Transverse colon (tissue), 4 donors: ENCODE results near the gene POTEJ. TPM values are rescaled to one million over a fixed set of nuclear protein-coding genes. Genes with fewer than 3 reads are reported as not detected.
"Not testable (repeated sequence)": the region's sequence is repeated elsewhere in the genome, so short reads cannot be mapped to it uniquely, and the experiment has no call there.

ENCODE experiments used
- DNase-seq: peaks from one replicate; pipeline ENCODE4 v3.0.0-alpha.2; 2019
- H3K27ac ChIP-seq, 4 donors: fragments of 200-600 bp; sonication (generic); 2 replicates each; pipeline ENCODE4 v1.5.1; 2016 to 2018; ENCODE audit warnings: inconsistent platforms in 4 of 4
- H3K27me3 ChIP-seq: fragments of 200-600 bp; sonication (generic); 2 replicates; pipeline ENCODE4 v1.5.1; 2017; ENCODE audit warnings: inconsistent platforms
- H3K36me3 ChIP-seq, 4 donors: fragments of 200-600 bp; sonication (generic); 2 replicates each; pipeline ENCODE4 v1.5.1; 2017 to 2019; ENCODE audit warnings: inconsistent platforms in 4 of 4
- H3K4me1 ChIP-seq, 4 donors: fragments of 200-600 bp; sonication (generic); 2 replicates each; pipeline ENCODE4 v1.5.1; 2017 to 2020; ENCODE audit warnings: inconsistent platforms in 4 of 4
- H3K4me3 ChIP-seq, 4 donors: fragments of 200-600 bp; sonication (generic); 1 replicate in 1 of 4; 2 replicates in 3 of 4; pipeline versions ENCODE4 v1.5.1 to v1.6.1; 2017 to 2019; ENCODE audit warnings: inconsistent platforms in 4 of 4
- H3K9me3 ChIP-seq, 2 donors: fragments of 200-600 bp; sonication (generic); 2 replicates each; pipeline ENCODE4 v1.5.1; 2017 to 2019; ENCODE audit warnings: inconsistent platforms in 2 of 2
- WGBS, 2 donors: methylation state at CpG; one replicate each; pipeline ENCODE4 v1.1.5; 2018; ENCODE audit warnings: low coverage in 1 of 2; 5-methylcytosine and 5-hydroxymethylcytosine counted together
- in situ Hi-C, 4 donors: fragments of 200-750 bp; cut with MboI; loops; one replicate each; pipeline versions ENCODE4 v1.15.0 to v1.15.1; 2017; ENCODE audit warnings: low sequenced_read_pairs in 3 of 4, low pct_ligation_motif_present in 1 of 4, low pct_unique_long_range_greater_than_20kb in 1 of 4
- intact Hi-C: fragments of 100-400 bp; cut with DNase I; formaldehyde crosslinking; loops from one replicate; pipeline ENCODE4 v1.15.1; 2023; ENCODE audit warnings: low total_unique reads
- total RNA-seq, 4 donors: library from RNA; depleted of rRNA; stranded (reverse); fragments of >200 nt; gene quantifications; one replicate each; pipeline ENCODE4 v1.1.0, GENCODE V29; 2016

Gene POTEJ
- total RNA-seq, 4 donors from 2014 or later = 0.60 TPM; not detected in 3

GRCh38 chr2:130601648-130602302 is 9.5 kb upstream of the POTEJ start:
- H3K27me3 ChIP-seq, H3K4me3 ChIP-seq, H3K9me3 ChIP-seq, H3K4me1 ChIP-seq, intact Hi-C loops, H3K36me3 ChIP-seq, H3K27ac ChIP-seq, in situ Hi-C loops, DNase-seq: not testable (repeated sequence)
- WGBS, 2 donors = 9% methylated on average over 5 of the region's 15 CpGs; no CpG with 5 or more reads in 1 of the 2 donors

- WGBS, 2 donors = no CpG with 5 or more reads among the region's 17 CpGs
- in situ Hi-C loops, H3K9me3 ChIP-seq, H3K27me3 ChIP-seq, H3K27ac ChIP-seq, intact Hi-C loops, H3K4me3 ChIP-seq, H3K4me1 ChIP-seq, DNase-seq, H3K36me3 ChIP-seq: not testable (repeated sequence)
Observed at GRCh38 chr2:130608276-130609001, 2.8 kb upstream of the POTEJ start.

GRCh38 chr2:130609002-130609920 is 2.0 kb upstream of the POTEJ start:
- DNase-seq, intact Hi-C loops, H3K27ac ChIP-seq, H3K9me3 ChIP-seq, H3K27me3 ChIP-seq, H3K4me1 ChIP-seq, in situ Hi-C loops, H3K4me3 ChIP-seq, H3K36me3 ChIP-seq: not testable (repeated sequence)
- 69 to 90% methylated on average over 2 to 7 of the region's 28 CpGs for WGBS, 2 donors

DNA sequence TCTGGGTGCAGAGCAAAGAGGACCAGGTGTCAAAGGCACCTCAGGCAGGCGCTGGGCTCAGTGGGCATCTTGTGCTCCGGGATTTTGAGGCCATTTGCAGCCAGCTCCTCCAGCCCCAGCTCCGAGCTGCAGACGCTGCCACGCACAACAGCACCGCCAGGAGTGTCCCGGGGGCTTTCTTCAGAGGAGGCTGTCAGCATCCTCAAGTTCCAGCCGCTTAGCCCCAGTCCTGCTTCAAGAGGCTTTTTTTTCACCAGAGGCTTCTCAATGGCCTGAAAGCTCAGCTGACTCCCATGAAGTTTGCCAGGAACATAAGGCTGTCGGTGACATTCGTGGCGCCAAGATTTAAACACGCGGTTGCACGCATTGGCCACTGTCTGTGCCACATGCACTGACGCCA is 754 bp upstream of the POTEJ start:
- H3K27me3 ChIP-seq, H3K4me1 ChIP-seq, H3K27ac ChIP-seq, in situ Hi-C loops, H3K36me3 ChIP-seq, intact Hi-C loops, H3K9me3 ChIP-seq, H3K4me3 ChIP-seq, DNase-seq: not testable (repeated sequence)
- 94% methylated on average over 13 of the region's 15 CpGs; no CpG with 5 or more reads in 1 of the 2 donors for WGBS, 2 donors

DNA sequence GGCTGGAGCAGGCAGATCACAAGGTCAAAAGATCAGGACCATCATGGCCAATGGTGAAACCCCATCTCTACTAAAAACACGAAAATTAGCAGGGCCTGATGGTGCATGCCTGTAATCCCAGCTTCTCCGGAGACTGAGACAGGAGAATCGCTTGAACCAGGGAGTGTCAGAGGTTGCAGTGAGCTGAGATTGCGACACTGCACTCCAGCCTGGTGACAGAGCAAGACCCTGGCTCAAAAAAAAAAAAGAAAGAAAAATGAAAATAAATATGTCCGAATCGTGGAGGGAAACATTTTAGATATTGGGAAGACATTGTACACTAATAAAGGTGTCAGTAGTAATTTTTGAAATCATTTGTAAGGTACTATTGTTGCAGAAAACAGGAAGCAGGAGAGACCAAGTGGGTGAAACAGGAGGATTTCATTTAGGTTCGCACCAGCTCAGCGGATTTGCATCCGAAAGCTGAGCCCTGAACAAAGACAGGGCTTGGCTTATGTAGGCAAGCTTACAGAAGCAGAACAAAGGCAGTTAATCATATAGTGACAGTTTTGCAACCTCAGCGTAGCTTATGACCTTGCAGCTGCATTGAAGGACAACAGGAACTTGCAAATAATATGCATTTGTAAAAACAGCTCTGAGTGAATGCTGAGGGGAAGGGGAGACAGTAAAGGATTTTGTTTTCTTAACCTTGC is 17.7 kb downstream of the POTEJ start:
- intact Hi-C loops, in situ Hi-C loops: not testable (repeated sequence)
- WGBS, 2 donors = 75 to 89% methylated on average over 7 to 9 of the region's 10 CpGs

DNA sequence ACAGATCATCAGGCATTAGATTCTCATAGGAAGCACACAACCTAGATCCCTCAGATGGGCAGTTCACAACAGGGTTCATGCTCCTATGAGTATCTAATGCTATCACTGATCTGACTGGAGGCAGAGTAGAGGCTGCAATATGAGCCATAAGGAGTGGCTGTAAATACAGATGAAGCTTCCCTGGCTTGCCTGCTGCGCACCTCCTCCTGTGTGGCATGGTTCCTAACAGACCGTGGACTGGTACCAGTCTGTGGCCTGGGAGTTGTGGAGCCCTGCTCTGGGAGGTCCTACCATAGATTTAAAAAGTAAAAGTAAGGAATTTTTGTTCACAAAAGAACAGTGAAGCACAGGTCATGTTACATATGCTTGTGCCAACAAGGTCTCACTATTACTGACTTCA is 27.7 kb downstream of the POTEJ start:
- H3K4me1 ChIP-seq, H3K36me3 ChIP-seq, in situ Hi-C loops, H3K27ac ChIP-seq, intact Hi-C loops, H3K4me3 ChIP-seq, H3K27me3 ChIP-seq, H3K9me3 ChIP-seq, DNase-seq: not testable (repeated sequence)
- 80% methylated on average over 2 of the region's 2 CpGs; no CpG with 5 or more reads in 1 of the 2 donors for WGBS, 2 donors

More for the DNA sequence above, 17.7 kb downstream of the POTEJ start:
- DNase-seq, H3K9me3 ChIP-seq, H3K27ac ChIP-seq, H3K27me3 ChIP-seq, H3K4me1 ChIP-seq, H3K36me3 ChIP-seq, H3K4me3 ChIP-seq: not testable (repeated sequence)

DNA sequence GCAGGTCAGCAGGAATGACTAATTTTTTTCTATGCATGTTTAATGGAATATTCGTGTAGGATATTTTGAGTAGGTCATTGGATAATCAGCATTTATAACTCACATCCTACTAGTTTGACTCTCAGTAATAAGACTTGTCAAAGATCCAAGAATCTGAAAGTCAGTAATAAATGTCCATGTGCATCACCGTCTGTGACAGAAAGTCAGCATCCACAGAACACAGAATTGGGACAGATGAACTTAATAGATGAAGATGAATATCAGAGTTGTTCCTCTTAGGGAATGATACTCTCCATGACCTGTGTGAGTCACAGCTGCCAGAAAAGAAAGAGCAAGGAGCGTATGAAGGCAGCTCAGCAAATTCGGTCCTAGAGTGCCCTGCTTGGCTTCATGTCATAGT is 30.4 kb downstream of the POTEJ start:
- intact Hi-C loops, H3K36me3 ChIP-seq, in situ Hi-C loops, DNase-seq, H3K4me1 ChIP-seq, H3K27me3 ChIP-seq, H3K27ac ChIP-seq, H3K4me3 ChIP-seq, H3K9me3 ChIP-seq: not testable (repeated sequence)
- WGBS, 2 donors = 40 to 71% methylated on average over 1 to 4 of the region's 4 CpGs

DNA sequence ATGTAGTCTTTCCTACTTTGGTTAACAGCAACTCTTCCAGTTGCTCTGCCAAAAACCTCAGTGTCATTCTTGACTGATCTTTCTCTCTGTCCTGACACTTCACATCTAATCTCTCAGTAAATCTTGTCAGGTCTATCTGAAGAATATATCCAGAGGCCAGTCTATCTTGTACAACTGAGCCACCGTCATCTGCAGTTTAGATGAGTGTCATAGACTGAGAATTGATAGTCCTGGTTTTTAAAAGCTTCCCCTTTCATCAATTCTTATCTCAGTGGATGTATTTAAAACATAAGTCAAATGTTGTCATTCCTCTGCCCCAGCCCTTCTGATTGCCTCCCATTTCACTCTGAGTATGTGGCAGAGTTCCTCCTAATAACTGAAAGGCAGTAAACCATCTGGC is 38.0 kb downstream of the POTEJ start:
- 0 to 9% methylated on average over 1 of the region's 1 CpG for WGBS, 2 donors
- DNase-seq, H3K27me3 ChIP-seq, intact Hi-C loops, H3K4me1 ChIP-seq, in situ Hi-C loops, H3K9me3 ChIP-seq, H3K36me3 ChIP-seq, H3K4me3 ChIP-seq, H3K27ac ChIP-seq: not testable (repeated sequence)

- H3K27me3 ChIP-seq, in situ Hi-C loops, H3K36me3 ChIP-seq, H3K9me3 ChIP-seq, H3K4me1 ChIP-seq, H3K27ac ChIP-seq, intact Hi-C loops, DNase-seq, H3K4me3 ChIP-seq: not testable (repeated sequence)
- 84% methylated on average over 6 of the region's 6 CpGs; no CpG with 5 or more reads in 1 of the 2 donors for WGBS, 2 donors
Observed at GRCh38 chr2:130664506-130664905, 53.3 kb downstream of the POTEJ start.

GRCh38 chr2:130665596-130665995 is 54.4 kb downstream of the POTEJ start:
- WGBS, 2 donors = 66% methylated on average over 5 of the region's 5 CpGs; no CpG with 5 or more reads in 1 of the 2 donors
- H3K27me3 ChIP-seq, DNase-seq, H3K27ac ChIP-seq, intact Hi-C loops, H3K9me3 ChIP-seq, H3K4me1 ChIP-seq, H3K36me3 ChIP-seq, H3K4me3 ChIP-seq, in situ Hi-C loops: not testable (repeated sequence)
